ENCODE measurements around the gene EEPD1.

The EEPD1 gene

DNA sequence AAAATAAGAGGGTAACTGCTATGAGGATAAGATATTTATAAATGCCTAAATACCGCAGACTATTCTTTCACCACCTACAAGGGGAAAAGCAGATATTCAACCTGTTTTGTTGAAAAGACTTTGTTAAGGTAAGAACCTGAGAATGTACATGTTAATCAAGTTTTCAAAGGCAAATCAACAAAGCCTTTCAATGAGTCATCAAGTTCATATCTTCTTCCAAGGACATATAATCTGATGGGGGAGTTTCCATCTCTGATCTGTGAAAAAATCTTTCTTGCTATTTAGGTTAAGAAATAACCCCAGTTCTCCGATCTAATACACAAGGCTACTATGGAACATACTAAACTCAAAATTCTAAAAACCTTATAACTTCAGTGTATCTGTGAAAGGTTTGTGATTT is 196.6 kb downstream of the EEPD1 start:
- no peak for DNase-seq
